Measurements from ENCODE around the gene RELB. TPM values are rescaled to one million over a fixed set of nuclear protein-coding genes. Genes with fewer than 3 reads are reported as not detected.

The RELB gene
- polyA plus RNA-seq, 1 donor from 2014 or later: 89.8 TPM

GRCh38 chr19:45070861-45071544 is 69.7 kb downstream of the RELB start:
- H3K27me3 Mint-ChIP-seq: no peaks in the 10 kb centered on the region
- H3K36me3 Mint-ChIP-seq: peaks cover 4% of the 10 kb centered on the region
- H3K27ac Mint-ChIP-seq: peak overlapping the region in 2 of 3 donors; percentile 16 to 70
- peak overlapping the region in 1 of 4 donors; percentile 26 for H3K4me3 Mint-ChIP-seq
- peaks cover 7 to 14% (median 12%) of the 10 kb centered on the region in 3 donors for H3K4me1 Mint-ChIP-seq
- no peaks in the 10 kb centered on the region for H3K9me3 Mint-ChIP-seq

GRCh38 chr19:45071545-45071938 is 70.3 kb downstream of the RELB start:
- H3K4me3 Mint-ChIP-seq: peak overlapping the region in 1 of 4 donors; percentile 26
- H3K9me3 Mint-ChIP-seq: no peaks in the 10 kb centered on the region
- peaks cover 4% of the 10 kb centered on the region for H3K36me3 Mint-ChIP-seq
- no peaks in the 10 kb centered on the region for H3K27me3 Mint-ChIP-seq
- H3K4me1 Mint-ChIP-seq: peaks cover 7 to 15% (median 12%) of the 10 kb centered on the region in 3 donors
- peak overlapping the region in 1 of 3 donors; percentile 70 for H3K27ac Mint-ChIP-seq

- peaks cover 13 to 22% (median 16%) of the 10 kb centered on the region in 3 donors for H3K4me1 Mint-ChIP-seq
Measured at GRCh38 chr19:45071969-45072790, 70.9 kb downstream of the RELB start.

GRCh38 chr19:45074744-45075300 is 73.6 kb downstream of the RELB start:
- peaks cover 2% of the 10 kb centered on the region for H3K36me3 Mint-ChIP-seq
- no peaks in the 10 kb centered on the region for H3K9me3 Mint-ChIP-seq
- peak overlapping the region; percentile 93 to 99 (median 98) for H3K4me3 Mint-ChIP-seq
- H3K27ac Mint-ChIP-seq: peak overlapping the region; percentile 91 to 98 (median 97)
- no peaks in the 10 kb centered on the region for H3K27me3 Mint-ChIP-seq
- H3K4me1 Mint-ChIP-seq: peaks cover 19 to 37% (median 29%) of the 10 kb centered on the region in 3 donors

More at GRCh38 chr19:45071969-45072790, 70.9 kb downstream of the RELB start:
- H3K27me3 Mint-ChIP-seq: no peaks in the 10 kb centered on the region
- H3K36me3 Mint-ChIP-seq: peaks cover 4% of the 10 kb centered on the region
- H3K4me3 Mint-ChIP-seq: peak overlapping the region in 2 of 4 donors; percentile 13 to 82
- H3K9me3 Mint-ChIP-seq: no peaks in the 10 kb centered on the region
- H3K27ac Mint-ChIP-seq: peak overlapping the region in 1 of 3 donors; percentile 86

GRCh38 chr19:45075301-45076028 is 74.2 kb downstream of the RELB start:
- peaks cover 2% of the 10 kb centered on the region for H3K36me3 Mint-ChIP-seq
- peaks cover 19 to 38% (median 30%) of the 10 kb centered on the region in 3 donors for H3K4me1 Mint-ChIP-seq
- H3K27me3 Mint-ChIP-seq: no peaks in the 10 kb centered on the region
- no peaks in the 10 kb centered on the region for H3K9me3 Mint-ChIP-seq
- peak overlapping the region; percentile 93 to 99 (median 98) for H3K4me3 Mint-ChIP-seq
- H3K27ac Mint-ChIP-seq: peak overlapping the region; percentile 91 to 98 (median 97)

- Mint-ChIP-seq H3K4me1 (peaks cover 19 to 37% (median 34%) of the 10 kb centered on the region in 3 donors), H3K27me3 (no peaks in the 10 kb centered on the region), H3K9me3 (no peaks in the 10 kb centered on the region), H3K4me3 (peak within 1 kb of the TSS; percentile 93 to 99 (median 98)), H3K36me3 (peaks cover 2% of the 10 kb centered on the region), H3K27ac (peak within 1 kb of the TSS; percentile 91 to 98 (median 94))
Measured at GRCh38 chr19:45076029-45076850, 75.0 kb downstream of the RELB start, which contains the start of gene ZNF296. TSS of gene ZNF296 (minus strand) at chr19:45076478. CDS start at chr19:45076373, 105 bp downstream.

GRCh38 chr19:45076851-45077730 is 75.8 kb downstream of the RELB start:
- peak overlapping the region; percentile 93 to 99 (median 98) for H3K4me3 Mint-ChIP-seq
- no peaks in the 10 kb centered on the region for H3K9me3 Mint-ChIP-seq
- peaks cover 21 to 44% (median 39%) of the 10 kb centered on the region in 3 donors for H3K4me1 Mint-ChIP-seq
- peak overlapping the region; percentile 91 to 98 (median 94) for H3K27ac Mint-ChIP-seq
- peaks cover 2% of the 10 kb centered on the region for H3K36me3 Mint-ChIP-seq
- no peaks in the 10 kb centered on the region for H3K27me3 Mint-ChIP-seq

GRCh38 chr19:45078390-45079062 is 77.3 kb downstream of the RELB start:
- H3K27ac Mint-ChIP-seq: peak overlapping the region; percentile 23 to 98 (median 43)

GRCh38 chr19:45079063-45079910 is 78.0 kb downstream of the RELB start, which contains the start of gene GEMIN7:
TSS of gene GEMIN7 (plus strand) at chr19:45079260. CDS start at chr19:45090115, 10,855 bp downstream.
- H3K4me1 Mint-ChIP-seq: peaks cover 19 to 42% (median 41%) of the 10 kb centered on the region in 3 donors
- no peaks in the 10 kb centered on the region for H3K27me3 Mint-ChIP-seq
- peak within 1 kb of the TSS; percentile 92 to 99 (median 98) for H3K4me3 Mint-ChIP-seq
- no peaks in the 10 kb centered on the region for H3K9me3 Mint-ChIP-seq
- peak within 1 kb of the TSS; percentile 97 to 98 (median 97) for H3K27ac Mint-ChIP-seq
- H3K36me3 Mint-ChIP-seq: no peaks in the 10 kb centered on the region

More at GRCh38 chr19:45078390-45079062, 77.3 kb downstream of the RELB start:
- no peaks in the 10 kb centered on the region for H3K9me3 Mint-ChIP-seq
- H3K4me3 Mint-ChIP-seq: peak overlapping the region; percentile 92 to 99 (median 98)
- H3K27me3 Mint-ChIP-seq: no peaks in the 10 kb centered on the region
- peaks cover 19 to 42% (median 41%) of the 10 kb centered on the region in 3 donors for H3K4me1 Mint-ChIP-seq
- H3K36me3 Mint-ChIP-seq: no peaks in the 10 kb centered on the region

- no peaks in the 10 kb centered on the region for H3K27me3 Mint-ChIP-seq
- H3K4me1 Mint-ChIP-seq: peaks cover 15 to 36% (median 36%) of the 10 kb centered on the region in 3 donors
- H3K27ac Mint-ChIP-seq: peak overlapping the region; percentile 97 to 98 (median 97)
- peak overlapping the region; percentile 92 to 99 (median 98) for H3K4me3 Mint-ChIP-seq
- H3K36me3 Mint-ChIP-seq: no peaks in the 10 kb centered on the region
- no peaks in the 10 kb centered on the region for H3K9me3 Mint-ChIP-seq
Measured at GRCh38 chr19:45079911-45080370, 78.7 kb downstream of the RELB start.

- H3K27ac Mint-ChIP-seq: peak overlapping the region in 2 of 3 donors; percentile 80 to 88
- H3K27me3 Mint-ChIP-seq: no peaks in the 10 kb centered on the region
- no peaks in the 10 kb centered on the region for H3K36me3 Mint-ChIP-seq
- H3K4me3 Mint-ChIP-seq: peak overlapping the region in 2 of 4 donors; percentile 60 to 98
- peaks cover 12 to 36% (median 34%) of the 10 kb centered on the region in 3 donors for H3K4me1 Mint-ChIP-seq
- no peaks in the 10 kb centered on the region for H3K9me3 Mint-ChIP-seq
Measured at GRCh38 chr19:45082170-45082569, 80.9 kb downstream of the RELB start.

Measured in IgD-negative memory B cell (primary cell).